GM19372 (cell line): Measurements from ENCODE around the gene NFATC4.
"Not testable (repeated sequence)": the region's sequence is repeated elsewhere in the genome, so short reads cannot be mapped to it uniquely, and the experiment has no call there.

Experiments
- ATAC-seq: cut with Tn5 transposase; IDR thresholded peaks from one replicate; pipeline ENCODE4 v1.9.1; 2021; ENCODE audit warnings: mild to moderate bottlenecking, low read depth, moderate library complexity; ENCODE audit not compliant: unreplicated experiment

Gene NFATC4

GRCh38 chr14:24366413-24366720 is 1.6 kb upstream of the NFATC4 start:
- no peak for ATAC-seq

GRCh38 chr14:24366721-24367513 is 1.1 kb upstream of the NFATC4 start:
- ATAC-seq, result peak; percentile 53

- no peak for ATAC-seq
Measured at GRCh38 chr14:24368212-24368561, 203 bp downstream of the NFATC4 start.

GRCh38 chr14:24368562-24369252 is 723 bp downstream of the NFATC4 start:
- no peak for ATAC-seq

GRCh38 chr14:24369463-24369862 is 1.5 kb downstream of the NFATC4 start:
- ATAC-seq, result no peak

GRCh38 chr14:24369907-24370687 is 2.1 kb downstream of the NFATC4 start:
- no peak for ATAC-seq

GRCh38 chr14:24370748-24371147 is 2.8 kb downstream of the NFATC4 start:
- no peak for ATAC-seq

- ATAC-seq, result not testable (repeated sequence)
Measured at GRCh38 chr14:24371605-24372004, 3.6 kb downstream of the NFATC4 start.

- no peak for ATAC-seq
Measured at GRCh38 chr14:24372701-24373416, 4.9 kb downstream of the NFATC4 start.

GRCh38 chr14:24376448-24377070 is 8.6 kb downstream of the NFATC4 start:
- ATAC-seq, result no peak

GRCh38 chr14:24377126-24377525 is 9.1 kb downstream of the NFATC4 start:
- ATAC-seq, result no peak

- ATAC-seq, result no peak
Measured at GRCh38 chr14:24377657-24378056, 9.7 kb downstream of the NFATC4 start.

GRCh38 chr14:24378327-24378726 is 10.3 kb downstream of the NFATC4 start:
- no peak for ATAC-seq

- ATAC-seq, result no peak
Measured at GRCh38 chr14:24378981-24379906, 11.3 kb downstream of the NFATC4 start.

- ATAC-seq, result no peak
Measured at GRCh38 chr14:24379907-24380730, 12.1 kb downstream of the NFATC4 start.

GRCh38 chr14:24381363-24382063 is 13.5 kb downstream of the NFATC4 start:
- ATAC-seq, result no peak

GRCh38 chr14:24382064-24382371 is 14.0 kb downstream of the NFATC4 start:
- ATAC-seq, result no peak

GRCh38 chr14:24384169-24384568 is 16.2 kb downstream of the NFATC4 start:
- ATAC-seq, result no peak
